ENCODE results near the gene SNX24.

SNX24 gene

DNA sequence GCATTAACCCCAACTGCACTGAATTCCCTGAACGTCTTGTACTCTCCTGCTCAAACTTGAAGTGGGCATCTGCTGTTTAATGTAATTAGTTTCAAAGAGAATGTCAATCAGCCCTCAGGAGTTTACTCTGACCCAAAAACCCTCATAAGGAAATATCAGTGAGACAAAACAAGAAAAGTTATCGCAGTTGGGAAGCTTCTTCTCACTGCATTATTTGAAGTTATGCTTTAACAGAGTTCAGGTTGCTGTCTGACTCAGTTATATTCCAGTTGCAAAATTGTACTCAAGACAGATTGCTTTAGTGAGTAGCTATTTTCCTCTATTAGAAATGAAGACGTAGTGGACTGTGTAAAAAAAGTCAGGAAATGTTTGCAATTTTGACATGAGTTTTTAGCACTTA lies 139.0 kb downstream of the SNX24 start (continued):
- TF ChIP-seq ZNF16 (tag by site-specific recombination; IDR thresholded peaks at IDR 0.05; ENCODE audit: low read depth): no peak
- TF ChIP-seq ZXDB (tag by site-specific recombination; IDR thresholded peaks at IDR 0.05): no peak
- TF ChIP-seq ZNF423 (tag by site-specific recombination; IDR thresholded peaks at IDR 0.05): no peak

DNA sequence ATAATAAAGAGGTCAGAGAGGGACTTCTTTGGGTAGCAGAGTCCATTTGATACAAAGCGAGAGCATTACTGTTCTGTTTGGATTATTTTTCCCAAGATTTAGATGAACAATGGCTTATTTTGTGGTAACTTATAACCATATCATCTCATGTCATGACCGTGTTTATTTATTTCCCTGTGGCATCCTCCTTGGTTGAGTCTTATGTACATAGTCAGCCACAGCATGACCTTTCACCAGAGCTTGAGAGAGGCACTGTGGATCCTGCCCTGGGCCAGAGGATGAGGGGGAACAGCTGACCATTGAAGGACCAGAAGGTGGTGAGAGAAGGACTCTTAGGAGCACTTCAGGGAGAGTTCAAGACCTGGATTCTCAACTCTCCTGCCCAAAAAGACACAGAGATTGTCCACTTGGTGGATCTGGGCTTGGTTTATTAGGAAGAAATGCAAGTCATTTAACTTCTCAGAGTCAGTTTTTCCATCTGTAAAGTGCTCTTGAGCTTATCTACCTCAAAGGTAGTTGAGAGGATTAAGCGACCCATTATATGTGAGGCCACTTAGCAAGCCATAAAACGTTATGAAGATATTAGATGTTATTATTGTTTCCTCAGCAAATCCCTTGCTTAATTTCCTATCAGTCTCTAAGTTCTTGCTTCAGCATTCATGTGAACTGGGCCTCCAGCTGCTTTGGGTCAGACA lies 139.7 kb downstream of the SNX24 start:
- TF ChIP-seq, protein P1, sequence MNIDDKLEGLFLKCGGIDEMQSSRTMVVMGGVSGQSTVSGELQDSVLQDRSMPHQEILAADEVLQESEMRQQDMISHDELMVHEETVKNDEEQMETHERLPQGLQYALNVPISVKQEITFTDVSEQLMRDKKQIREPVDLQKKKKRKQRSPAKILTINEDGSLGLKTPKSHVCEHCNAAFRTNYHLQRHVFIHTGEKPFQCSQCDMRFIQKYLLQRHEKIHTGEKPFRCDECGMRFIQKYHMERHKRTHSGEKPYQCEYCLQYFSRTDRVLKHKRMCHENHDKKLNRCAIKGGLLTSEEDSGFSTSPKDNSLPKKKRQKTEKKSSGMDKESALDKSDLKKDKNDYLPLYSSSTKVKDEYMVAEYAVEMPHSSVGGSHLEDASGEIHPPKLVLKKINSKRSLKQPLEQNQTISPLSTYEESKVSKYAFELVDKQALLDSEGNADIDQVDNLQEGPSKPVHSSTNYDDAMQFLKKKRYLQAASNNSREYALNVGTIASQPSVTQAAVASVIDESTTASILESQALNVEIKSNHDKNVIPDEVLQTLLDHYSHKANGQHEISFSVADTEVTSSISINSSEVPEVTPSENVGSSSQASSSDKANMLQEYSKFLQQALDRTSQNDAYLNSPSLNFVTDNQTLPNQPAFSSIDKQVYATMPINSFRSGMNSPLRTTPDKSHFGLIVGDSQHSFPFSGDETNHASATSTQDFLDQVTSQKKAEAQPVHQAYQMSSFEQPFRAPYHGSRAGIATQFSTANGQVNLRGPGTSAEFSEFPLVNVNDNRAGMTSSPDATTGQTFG (tag by site-specific recombination; IDR thresholded peaks at IDR 0.05; ENCODE audit: borderline replicate concordance): no peak
- TF ChIP-seq, protein P2, sequence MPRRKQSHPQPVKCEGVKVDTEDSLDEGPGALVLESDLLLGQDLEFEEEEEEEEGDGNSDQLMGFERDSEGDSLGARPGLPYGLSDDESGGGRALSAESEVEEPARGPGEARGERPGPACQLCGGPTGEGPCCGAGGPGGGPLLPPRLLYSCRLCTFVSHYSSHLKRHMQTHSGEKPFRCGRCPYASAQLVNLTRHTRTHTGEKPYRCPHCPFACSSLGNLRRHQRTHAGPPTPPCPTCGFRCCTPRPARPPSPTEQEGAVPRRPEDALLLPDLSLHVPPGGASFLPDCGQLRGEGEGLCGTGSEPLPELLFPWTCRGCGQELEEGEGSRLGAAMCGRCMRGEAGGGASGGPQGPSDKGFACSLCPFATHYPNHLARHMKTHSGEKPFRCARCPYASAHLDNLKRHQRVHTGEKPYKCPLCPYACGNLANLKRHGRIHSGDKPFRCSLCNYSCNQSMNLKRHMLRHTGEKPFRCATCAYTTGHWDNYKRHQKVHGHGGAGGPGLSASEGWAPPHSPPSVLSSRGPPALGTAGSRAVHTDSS (tag by site-specific recombination; IDR thresholded peaks at IDR 0.05): no peak
- TF ChIP-seq, protein P3, sequence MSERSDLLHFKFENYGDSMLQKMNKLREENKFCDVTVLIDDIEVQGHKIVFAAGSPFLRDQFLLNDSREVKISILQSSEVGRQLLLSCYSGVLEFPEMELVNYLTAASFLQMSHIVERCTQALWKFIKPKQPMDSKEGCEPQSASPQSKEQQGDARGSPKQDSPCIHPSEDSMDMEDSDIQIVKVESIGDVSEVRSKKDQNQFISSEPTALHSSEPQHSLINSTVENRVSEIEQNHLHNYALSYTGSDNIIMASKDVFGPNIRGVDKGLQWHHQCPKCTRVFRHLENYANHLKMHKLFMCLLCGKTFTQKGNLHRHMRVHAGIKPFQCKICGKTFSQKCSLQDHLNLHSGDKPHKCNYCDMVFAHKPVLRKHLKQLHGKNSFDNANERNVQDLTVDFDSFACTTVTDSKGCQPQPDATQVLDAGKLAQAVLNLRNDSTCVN (tag by site-specific recombination; optimal IDR thresholded peaks at IDR 0.05): no peak
- TF ChIP-seq ZNF292 (tag by site-specific recombination; IDR thresholded peaks at IDR 0.05; ENCODE audit: borderline replicate concordance, low read depth) (no peak), ZNF76 (tag by site-specific recombination; IDR thresholded peaks at IDR 0.05; ENCODE audit: borderline replicate concordance, low read depth) (no peak), FEZF1 (tag by site-specific recombination; IDR thresholded peaks at IDR 0.05) (peak; percentile 65), ZNF138 (tag by site-specific recombination; IDR thresholded peaks at IDR 0.05; ENCODE audit: borderline replicate concordance) (no peak), ZNF366 (tag by site-specific recombination; conservative IDR thresholded peaks at IDR 0.05) (no peak), ZNF549 (tag by site-specific recombination; IDR thresholded peaks at IDR 0.05) (no peak), ZSCAN16 (tag by site-specific recombination; IDR thresholded peaks at IDR 0.05) (no peak), SP3 (tag by site-specific recombination; IDR thresholded peaks at IDR 0.05) (no peak), ZNF785 (tag by site-specific recombination; IDR thresholded peaks at IDR 0.05) (no peak), ZNF341 (tag by site-specific recombination; IDR thresholded peaks at IDR 0.05; ENCODE audit: low read depth) (no peak), SCRT2 (tag by site-specific recombination; IDR thresholded peaks at IDR 0.05) (0 out of 2 replicates have a peak, but pooled peaks have one; percentile 49), OSR2 (tag by site-specific recombination; IDR thresholded peaks at IDR 0.05) (no peak), OVOL3 (tag by site-specific recombination; IDR thresholded peaks at IDR 0.05) (no peak), SP7 (tag by site-specific recombination; IDR thresholded peaks at IDR 0.05) (no peak), ZNF843 (tag by site-specific recombination; IDR thresholded peaks at IDR 0.05) (0 out of 2 replicates have a peak, but pooled peaks have one; percentile 34), ZNF629 (tag by site-specific recombination; IDR thresholded peaks at IDR 0.05) (no peak), ZBTB48 (tag by site-specific recombination; IDR thresholded peaks at IDR 0.05) (no peak)
- TF ChIP-seq, protein P4, sequence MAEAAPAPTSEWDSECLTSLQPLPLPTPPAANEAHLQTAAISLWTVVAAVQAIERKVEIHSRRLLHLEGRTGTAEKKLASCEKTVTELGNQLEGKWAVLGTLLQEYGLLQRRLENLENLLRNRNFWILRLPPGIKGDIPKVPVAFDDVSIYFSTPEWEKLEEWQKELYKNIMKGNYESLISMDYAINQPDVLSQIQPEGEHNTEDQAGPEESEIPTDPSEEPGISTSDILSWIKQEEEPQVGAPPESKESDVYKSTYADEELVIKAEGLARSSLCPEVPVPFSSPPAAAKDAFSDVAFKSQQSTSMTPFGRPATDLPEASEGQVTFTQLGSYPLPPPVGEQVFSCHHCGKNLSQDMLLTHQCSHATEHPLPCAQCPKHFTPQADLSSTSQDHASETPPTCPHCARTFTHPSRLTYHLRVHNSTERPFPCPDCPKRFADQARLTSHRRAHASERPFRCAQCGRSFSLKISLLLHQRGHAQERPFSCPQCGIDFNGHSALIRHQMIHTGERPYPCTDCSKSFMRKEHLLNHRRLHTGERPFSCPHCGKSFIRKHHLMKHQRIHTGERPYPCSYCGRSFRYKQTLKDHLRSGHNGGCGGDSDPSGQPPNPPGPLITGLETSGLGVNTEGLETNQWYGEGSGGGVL (tag by site-specific recombination; IDR thresholded peaks at IDR 0.05): no peak
- TF ChIP-seq, protein P5, sequence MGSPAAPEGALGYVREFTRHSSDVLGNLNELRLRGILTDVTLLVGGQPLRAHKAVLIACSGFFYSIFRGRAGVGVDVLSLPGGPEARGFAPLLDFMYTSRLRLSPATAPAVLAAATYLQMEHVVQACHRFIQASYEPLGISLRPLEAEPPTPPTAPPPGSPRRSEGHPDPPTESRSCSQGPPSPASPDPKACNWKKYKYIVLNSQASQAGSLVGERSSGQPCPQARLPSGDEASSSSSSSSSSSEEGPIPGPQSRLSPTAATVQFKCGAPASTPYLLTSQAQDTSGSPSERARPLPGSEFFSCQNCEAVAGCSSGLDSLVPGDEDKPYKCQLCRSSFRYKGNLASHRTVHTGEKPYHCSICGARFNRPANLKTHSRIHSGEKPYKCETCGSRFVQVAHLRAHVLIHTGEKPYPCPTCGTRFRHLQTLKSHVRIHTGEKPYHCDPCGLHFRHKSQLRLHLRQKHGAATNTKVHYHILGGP (tag by site-specific recombination; IDR thresholded peaks at IDR 0.05): no peak
- TF ChIP-seq, protein P6, sequence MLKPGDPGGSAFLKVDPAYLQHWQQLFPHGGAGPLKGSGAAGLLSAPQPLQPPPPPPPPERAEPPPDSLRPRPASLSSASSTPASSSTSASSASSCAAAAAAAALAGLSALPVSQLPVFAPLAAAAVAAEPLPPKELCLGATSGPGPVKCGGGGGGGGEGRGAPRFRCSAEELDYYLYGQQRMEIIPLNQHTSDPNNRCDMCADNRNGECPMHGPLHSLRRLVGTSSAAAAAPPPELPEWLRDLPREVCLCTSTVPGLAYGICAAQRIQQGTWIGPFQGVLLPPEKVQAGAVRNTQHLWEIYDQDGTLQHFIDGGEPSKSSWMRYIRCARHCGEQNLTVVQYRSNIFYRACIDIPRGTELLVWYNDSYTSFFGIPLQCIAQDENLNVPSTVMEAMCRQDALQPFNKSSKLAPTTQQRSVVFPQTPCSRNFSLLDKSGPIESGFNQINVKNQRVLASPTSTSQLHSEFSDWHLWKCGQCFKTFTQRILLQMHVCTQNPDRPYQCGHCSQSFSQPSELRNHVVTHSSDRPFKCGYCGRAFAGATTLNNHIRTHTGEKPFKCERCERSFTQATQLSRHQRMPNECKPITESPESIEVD (tag by site-specific recombination; IDR thresholded peaks at IDR 0.05): peak; percentile 62; the same call in 1 of the 2 replicates
- no peak overlapping the region for H3K4me3 ChIP-seq (ENCODE audit: low read depth, low read length)
- POLR2A ChIA-PET: no interaction called here
- CTCF ChIA-PET: interaction anchor here (0.6 kb wide), 1 partner anchor 916 kb away, joined by 3 read pairs; no protein-coding TSS in a partner anchor
- no peak overlapping the region for H3K27ac ChIP-seq (ENCODE audit: extremely low read depth, low read depth, low read length)
- no peaks in the 10 kb centered on the region for H3K36me3 ChIP-seq (ENCODE audit: control insufficient read depth in 2 of 2, insufficient read depth in 1 of 2, low read length in 2 of 2)
- H3K9me3 ChIP-seq (ENCODE audit: control insufficient read depth, insufficient read depth, low read depth, low read length): no peaks in the 10 kb centered on the region
- no peaks in the 10 kb centered on the region for H3K4me1 ChIP-seq (ENCODE audit: control insufficient read depth, insufficient read depth, low read length)

All from HEK293 (cell line).